Lung (tissue), 12 donors: ENCODE results near the gene NAXD. TPM values are rescaled to one million over a fixed set of nuclear protein-coding genes. Genes with fewer than 3 reads are reported as not detected.

Experiments
- ATAC-seq: fragments of 200-7000 bp; cut with Tn5 transposase; one replicate; pipeline ENCODE4 v1.9.1; 2020; ENCODE audit warnings: moderate number of reproducible peaks; ENCODE audit not compliant: insufficient read depth, low FRiP score
- DNase-seq, 3 donors: peaks; one replicate each; pipeline ENCODE4 v3.0.0-alpha.2; 2013 to 2017
- H3K27ac ChIP-seq, 2 donors: one replicate each; pipeline ENCODE4 v1.5.1; 2013; ENCODE audit warnings: mild to moderate bottlenecking in 2 of 2, moderate library complexity in 2 of 2, control low read depth in 1 of 2, inconsistent platforms in 1 of 2, low read depth in 1 of 2, low read length in 1 of 2
- H3K27me3 ChIP-seq, 3 donors: one replicate each; pipeline ENCODE4 v1.5.1; 2013; ENCODE audit warnings: low read length in 2 of 3; ENCODE audit not compliant: control insufficient read depth in 3 of 3, insufficient read depth in 3 of 3
- H3K36me3 ChIP-seq, 4 donors: one replicate each; pipeline ENCODE4 v1.5.1; 2013; ENCODE audit warnings: low read length in 4 of 4, mild to moderate bottlenecking in 1 of 4, moderate library complexity in 1 of 4; ENCODE audit not compliant: control insufficient read depth in 4 of 4, insufficient read depth in 4 of 4
- H3K4me1 ChIP-seq, 5 donors: one replicate each; pipeline ENCODE4 v1.5.1; 2013; ENCODE audit warnings: low read length in 5 of 5, mild to moderate bottlenecking in 2 of 5, moderate library complexity in 1 of 5; ENCODE audit not compliant: control insufficient read depth in 5 of 5, insufficient read depth in 5 of 5
- H3K4me3 ChIP-seq: one replicate; pipeline ENCODE4 v1.5.1; 2013; ENCODE audit warnings: mild to moderate bottlenecking, control low read depth, moderate library complexity
- H3K9ac ChIP-seq, 2 donors: one replicate each; pipeline ENCODE4 v1.5.1; 2013; ENCODE audit warnings: low read length in 2 of 2, control low read depth in 1 of 2; ENCODE audit not compliant: insufficient read depth in 1 of 2
- H3K9me3 ChIP-seq, 4 donors: one replicate each; pipeline ENCODE4 v1.5.1; 2013; ENCODE audit warnings: low read length in 3 of 4, mild to moderate bottlenecking in 1 of 4, moderate library complexity in 1 of 4; ENCODE audit not compliant: control insufficient read depth in 4 of 4, insufficient read depth in 3 of 4
- WGBS, 2 donors: extraction: QIAGEN DNeasy Blood & Tissue Kit; methylation state at CpG; one replicate each; pipeline ENCODE4 v1.1.7; 2013; 5-methylcytosine and 5-hydroxymethylcytosine counted together
- polyA plus RNA-seq, 2 donors: library from polyadenylated mRNA; stranded (reverse); fragments of 200-250 nt; gene quantifications; one replicate each; pipeline ENCODE4 v1.2.1, GENCODE V29; 2013
- total RNA-seq, 2 donors: library from RNA; depleted of rRNA in 1 of 2; stranded (reverse); fragments of >200 nt in 1 of 2; gene quantifications; one replicate each; pipeline ENCODE4 v1.2.1, GENCODE V29; 2014 to 2021
- TF ChIP-seq, protein P1 (sequence below): IDR thresholded peaks from 2 replicates; pipeline ENCODE4 v1.5.1; 2012; ENCODE audit warnings: mild to moderate bottlenecking; ENCODE audit errors: control extremely low read depth, extremely low read depth
- donor health status: control.
- donor health status: control.
- donor health status: Bipolar disorder and iron deficiency.
- donor health status: healthy.
- donor health status: DM: yes; HTN: yes; CAD: no.

NAXD gene
- total and polyA plus RNA-seq, 4 donors, result 24.1 to 28.9 (median 28.6) TPM

DNA sequence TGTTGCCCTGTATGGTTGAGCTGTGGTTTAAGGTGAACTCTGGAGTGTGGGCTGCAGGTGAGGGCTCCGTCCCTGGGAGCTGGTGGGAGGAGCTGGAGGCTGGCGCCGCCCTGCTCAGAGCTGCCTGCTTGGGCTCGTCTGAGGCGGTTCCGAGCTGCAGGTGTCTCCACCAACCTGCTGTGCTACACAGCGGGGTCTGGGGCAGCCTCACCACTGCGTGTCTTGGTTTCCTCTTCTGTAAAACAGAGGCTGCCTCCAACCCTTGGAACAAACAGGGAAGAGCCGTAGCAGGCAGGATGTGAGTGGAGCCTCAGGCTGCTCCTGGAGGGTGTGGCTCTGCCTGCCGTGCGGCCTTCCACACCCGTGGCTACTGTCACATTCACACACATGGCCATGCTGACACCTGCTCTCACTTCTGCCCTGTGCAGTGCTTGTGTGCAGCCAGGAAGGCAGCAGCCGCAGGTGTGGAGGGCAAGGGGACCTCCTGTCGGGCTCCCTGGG lies 21.4 kb downstream of the NAXD start:
- 92 to 94% methylated on average over 13 to 14 of the region's 14 CpGs for WGBS, 2 donors
- Histone ChIP-seq H3K36me3 (peaks cover 28 to 65% (median 51%) of the 10 kb centered on the region in 4 donors), H3K4me1 (peaks cover 0 to 4% (median 0%) of the 10 kb centered on the region in 5 donors), H3K27me3 (no peaks in the 10 kb centered on the region), H3K9me3 (no peaks in the 10 kb centered on the region), H3K4me3 (no peak overlapping the region), H3K27ac (no peak overlapping the region), H3K9ac (no peak overlapping the region)
- TF ChIP-seq, protein P1, sequence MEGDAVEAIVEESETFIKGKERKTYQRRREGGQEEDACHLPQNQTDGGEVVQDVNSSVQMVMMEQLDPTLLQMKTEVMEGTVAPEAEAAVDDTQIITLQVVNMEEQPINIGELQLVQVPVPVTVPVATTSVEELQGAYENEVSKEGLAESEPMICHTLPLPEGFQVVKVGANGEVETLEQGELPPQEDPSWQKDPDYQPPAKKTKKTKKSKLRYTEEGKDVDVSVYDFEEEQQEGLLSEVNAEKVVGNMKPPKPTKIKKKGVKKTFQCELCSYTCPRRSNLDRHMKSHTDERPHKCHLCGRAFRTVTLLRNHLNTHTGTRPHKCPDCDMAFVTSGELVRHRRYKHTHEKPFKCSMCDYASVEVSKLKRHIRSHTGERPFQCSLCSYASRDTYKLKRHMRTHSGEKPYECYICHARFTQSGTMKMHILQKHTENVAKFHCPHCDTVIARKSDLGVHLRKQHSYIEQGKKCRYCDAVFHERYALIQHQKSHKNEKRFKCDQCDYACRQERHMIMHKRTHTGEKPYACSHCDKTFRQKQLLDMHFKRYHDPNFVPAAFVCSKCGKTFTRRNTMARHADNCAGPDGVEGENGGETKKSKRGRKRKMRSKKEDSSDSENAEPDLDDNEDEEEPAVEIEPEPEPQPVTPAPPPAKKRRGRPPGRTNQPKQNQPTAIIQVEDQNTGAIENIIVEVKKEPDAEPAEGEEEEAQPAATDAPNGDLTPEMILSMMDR, result no peak
- DNase-seq (no peak), ATAC-seq (no peak)

DNA sequence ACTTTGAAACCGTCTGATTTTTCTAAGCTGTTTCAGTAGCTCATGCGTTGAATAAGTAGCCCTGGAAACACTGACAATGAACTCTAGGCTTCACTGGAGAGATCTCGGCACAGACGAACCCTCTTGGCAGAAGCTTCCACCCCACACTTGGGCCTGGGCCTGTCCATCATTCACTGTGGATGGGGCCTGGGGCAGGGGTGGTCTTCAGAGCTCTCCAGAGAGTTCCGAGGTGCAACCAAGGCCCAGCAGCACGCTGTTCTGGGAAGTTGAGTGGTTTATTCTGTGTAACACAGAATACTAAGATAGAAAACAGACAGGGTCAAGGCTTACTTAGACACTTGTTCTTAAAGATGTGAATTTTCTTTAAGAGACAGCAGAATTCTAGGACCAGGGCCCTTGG lies 21.9 kb downstream of the NAXD start:
- DNase-seq, result no peak
- H3K4me3 ChIP-seq, result no peak overlapping the region
- H3K4me1 ChIP-seq, result peaks cover 0 to 4% (median 0%) of the 10 kb centered on the region in 5 donors
- 93 to 94% methylated on average over 6 of the region's 6 CpGs for WGBS, 2 donors
- peaks cover 28 to 70% (median 51%) of the 10 kb centered on the region in 4 donors for H3K36me3 ChIP-seq
- TF ChIP-seq, protein P1, result no peak
- no peak overlapping the region for H3K27ac ChIP-seq
- H3K9ac ChIP-seq, result no peak overlapping the region
- no peaks in the 10 kb centered on the region for H3K27me3 ChIP-seq
- H3K9me3 ChIP-seq, result no peaks in the 10 kb centered on the region
- ATAC-seq, result no peak

- Histone ChIP-seq H3K27ac (no peak overlapping the region), H3K9ac (no peak overlapping the region), H3K4me3 (no peak overlapping the region), H3K36me3 (peaks cover 28 to 74% (median 52%) of the 10 kb centered on the region in 4 donors), H3K4me1 (peaks cover 0 to 6% (median 0%) of the 10 kb centered on the region in 5 donors), H3K27me3 (no peaks in the 10 kb centered on the region), H3K9me3 (no peaks in the 10 kb centered on the region)
- ATAC-seq (no peak), DNase-seq (no peak)
- 76 to 90% methylated on average over 6 of the region's 6 CpGs for WGBS, 2 donors
- TF ChIP-seq, protein P1, result no peak
Measured at GRCh38 chr13:110637747-110638146, 22.4 kb downstream of the NAXD start.

- no peak overlapping the region for H3K9ac ChIP-seq
- no peaks in the 10 kb centered on the region for H3K9me3 ChIP-seq
- no peak overlapping the region for H3K4me3 ChIP-seq
- 93% methylated on average over 23 of the region's 23 CpGs for WGBS, 2 donors
- H3K36me3 ChIP-seq, result peaks cover 28 to 79% (median 54%) of the 10 kb centered on the region in 4 donors
- DNase-seq, result no peak
- no peak overlapping the region for H3K27ac ChIP-seq
- TF ChIP-seq, protein P1, result no peak
- no peak for ATAC-seq
- H3K27me3 ChIP-seq, result no peaks in the 10 kb centered on the region
- peaks cover 0 to 10% (median 0%) of the 10 kb centered on the region in 5 donors for H3K4me1 ChIP-seq
Measured at GRCh38 chr13:110638257-110638656, 22.9 kb downstream of the NAXD start.
